ENCODE results near the gene TLN1.

Gene TLN1, protein sequence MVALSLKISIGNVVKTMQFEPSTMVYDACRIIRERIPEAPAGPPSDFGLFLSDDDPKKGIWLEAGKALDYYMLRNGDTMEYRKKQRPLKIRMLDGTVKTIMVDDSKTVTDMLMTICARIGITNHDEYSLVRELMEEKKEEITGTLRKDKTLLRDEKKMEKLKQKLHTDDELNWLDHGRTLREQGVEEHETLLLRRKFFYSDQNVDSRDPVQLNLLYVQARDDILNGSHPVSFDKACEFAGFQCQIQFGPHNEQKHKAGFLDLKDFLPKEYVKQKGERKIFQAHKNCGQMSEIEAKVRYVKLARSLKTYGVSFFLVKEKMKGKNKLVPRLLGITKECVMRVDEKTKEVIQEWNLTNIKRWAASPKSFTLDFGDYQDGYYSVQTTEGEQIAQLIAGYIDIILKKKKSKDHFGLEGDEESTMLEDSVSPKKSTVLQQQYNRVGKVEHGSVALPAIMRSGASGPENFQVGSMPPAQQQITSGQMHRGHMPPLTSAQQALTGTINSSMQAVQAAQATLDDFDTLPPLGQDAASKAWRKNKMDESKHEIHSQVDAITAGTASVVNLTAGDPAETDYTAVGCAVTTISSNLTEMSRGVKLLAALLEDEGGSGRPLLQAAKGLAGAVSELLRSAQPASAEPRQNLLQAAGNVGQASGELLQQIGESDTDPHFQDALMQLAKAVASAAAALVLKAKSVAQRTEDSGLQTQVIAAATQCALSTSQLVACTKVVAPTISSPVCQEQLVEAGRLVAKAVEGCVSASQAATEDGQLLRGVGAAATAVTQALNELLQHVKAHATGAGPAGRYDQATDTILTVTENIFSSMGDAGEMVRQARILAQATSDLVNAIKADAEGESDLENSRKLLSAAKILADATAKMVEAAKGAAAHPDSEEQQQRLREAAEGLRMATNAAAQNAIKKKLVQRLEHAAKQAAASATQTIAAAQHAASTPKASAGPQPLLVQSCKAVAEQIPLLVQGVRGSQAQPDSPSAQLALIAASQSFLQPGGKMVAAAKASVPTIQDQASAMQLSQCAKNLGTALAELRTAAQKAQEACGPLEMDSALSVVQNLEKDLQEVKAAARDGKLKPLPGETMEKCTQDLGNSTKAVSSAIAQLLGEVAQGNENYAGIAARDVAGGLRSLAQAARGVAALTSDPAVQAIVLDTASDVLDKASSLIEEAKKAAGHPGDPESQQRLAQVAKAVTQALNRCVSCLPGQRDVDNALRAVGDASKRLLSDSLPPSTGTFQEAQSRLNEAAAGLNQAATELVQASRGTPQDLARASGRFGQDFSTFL (N-terminal part only)

DNA sequence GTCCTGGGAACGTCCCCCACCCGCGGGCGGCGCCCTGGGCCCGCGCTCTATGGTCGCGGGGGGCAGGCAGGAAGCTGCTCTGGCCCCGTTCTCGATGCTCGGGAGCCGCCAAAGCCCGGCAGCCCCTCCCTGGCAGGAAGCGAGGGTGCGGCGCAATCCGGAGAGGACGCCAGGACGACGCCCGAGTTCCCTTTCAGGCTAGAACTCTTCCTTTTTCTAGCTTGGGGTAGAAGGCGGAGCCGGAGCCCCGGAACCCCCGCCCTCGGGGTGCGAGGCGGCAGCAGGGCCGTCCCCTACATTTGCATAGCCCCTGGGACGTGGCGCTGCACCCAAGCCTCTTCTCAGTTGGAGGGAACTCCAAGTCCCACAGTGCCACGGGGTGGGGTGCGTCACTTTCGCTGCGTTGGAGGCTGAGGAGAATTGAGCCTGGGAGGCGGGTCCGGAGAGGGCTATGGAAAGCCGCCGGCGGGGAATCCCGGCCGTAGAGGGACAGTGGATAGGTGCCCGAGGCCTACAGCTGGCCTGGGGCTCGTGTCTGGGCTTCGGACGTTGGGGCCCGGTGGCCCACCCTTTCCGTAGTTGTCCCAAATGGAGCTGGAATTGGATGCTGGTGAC is at the start of gene TLN1, which contains the start of gene CREB3:
Gene TLN1, minus strand, starts transcription at position 11 of the 615 bp plus-strand sequence. CDS start 6,501 bp downstream, outside the sequence.
Gene CREB3, plus strand, starts transcription at position 482 of the 615 bp plus-strand sequence. Its CDS starts 107 bp downstream, at position 589.
- DNase-seq (ENCODE audit: low spot score) = peak; percentile 98

DNA sequence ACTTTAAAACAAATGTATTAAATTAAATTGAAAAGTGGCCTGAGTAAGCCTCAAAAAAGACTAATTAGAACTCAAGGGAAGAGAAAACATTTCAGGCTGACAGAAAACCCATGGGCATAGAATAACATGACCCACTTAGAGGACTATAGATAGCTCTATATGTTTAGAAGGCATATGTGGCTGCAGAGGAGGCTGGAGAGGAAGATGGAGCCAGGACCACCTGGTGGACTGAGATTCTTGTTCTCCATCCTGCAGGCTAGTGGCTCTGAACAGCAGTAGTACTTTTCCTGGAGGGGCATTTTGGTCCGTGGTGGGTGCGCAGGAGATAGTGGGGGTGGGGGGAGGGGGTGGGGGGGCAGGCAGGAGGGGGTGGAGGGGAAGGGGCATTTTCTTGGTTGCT is 49.1 kb upstream of the TLN1 start:
- no peak for DNase-seq (ENCODE audit: low spot score)

DNA sequence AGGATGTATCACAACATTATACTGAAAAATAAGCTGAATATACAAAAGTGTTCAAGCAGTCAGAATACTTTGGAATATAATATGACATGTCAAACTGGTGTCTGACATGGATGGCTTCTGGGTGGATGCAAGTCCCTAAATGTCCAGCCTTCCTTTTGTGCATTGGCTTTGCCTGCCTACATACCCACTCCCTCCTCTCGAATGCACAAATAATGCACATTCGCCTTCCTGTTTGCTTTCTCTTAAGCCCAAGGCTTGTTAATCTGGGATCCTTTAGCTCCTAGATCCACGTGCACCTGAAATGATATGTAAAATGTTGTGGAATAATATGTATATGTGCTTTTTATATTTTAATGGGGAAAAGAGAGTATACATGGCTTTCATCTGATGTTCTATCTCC is 46.5 kb upstream of the TLN1 start:
- DNase-seq (ENCODE audit: low spot score) = no peak

DNA sequence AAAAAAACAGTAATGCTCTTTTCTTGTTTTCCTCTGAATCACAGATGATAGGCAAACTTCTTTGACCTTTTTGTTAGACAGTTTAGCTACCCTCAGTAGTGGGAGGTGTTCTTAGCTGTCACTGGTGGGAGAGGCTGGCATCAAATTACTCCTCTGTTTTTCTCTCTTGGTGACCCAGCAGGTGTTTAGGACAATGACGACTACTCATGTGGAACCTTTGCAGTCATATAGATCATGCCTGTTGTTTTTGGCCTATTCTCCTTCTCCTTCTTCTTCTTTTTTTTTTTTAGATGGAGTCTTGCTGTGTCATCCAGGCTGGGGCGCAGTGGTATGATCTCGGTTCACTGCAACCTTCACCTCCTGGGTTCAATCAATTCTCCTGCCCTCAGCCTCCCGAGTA is 44.0 kb upstream of the TLN1 start:
- DNase-seq (ENCODE audit: low spot score) = no peak

DNA sequence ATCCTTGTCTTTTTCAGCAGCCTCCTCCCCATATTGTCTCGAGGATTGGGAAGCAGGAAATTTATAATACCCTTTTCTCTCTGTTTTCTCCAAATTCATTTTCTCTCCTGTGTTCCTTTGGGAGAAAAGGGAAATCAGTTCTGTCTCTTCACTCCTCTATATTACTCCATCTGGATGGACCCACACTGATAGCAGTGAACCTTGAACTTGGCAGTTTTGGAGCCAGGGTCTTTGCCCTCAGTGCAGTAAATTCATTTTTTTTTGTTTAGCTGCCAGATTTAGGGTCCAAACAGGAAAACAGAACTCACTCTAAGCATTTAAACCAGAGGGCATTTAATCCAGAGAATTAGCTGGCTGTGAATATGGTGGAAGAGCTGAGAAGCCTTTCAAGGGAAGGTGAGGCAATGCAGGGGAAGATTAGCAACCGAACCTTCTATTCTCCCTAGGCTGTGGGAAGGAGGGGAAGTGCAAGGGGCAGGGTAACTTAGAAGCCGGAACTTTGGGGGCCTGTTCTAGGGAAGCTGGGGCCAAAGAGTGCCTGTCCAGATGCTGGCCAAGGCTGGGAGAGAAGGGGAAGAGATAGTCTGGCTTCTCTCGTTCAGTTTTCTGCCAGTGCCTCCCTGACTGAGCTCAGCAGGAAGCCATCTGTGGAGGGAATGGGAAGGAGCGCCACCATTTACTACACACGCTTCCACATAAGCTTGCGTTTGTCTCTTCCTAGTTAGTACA is 43.1 kb upstream of the TLN1 start:
- DNase-seq (ENCODE audit: low spot score) = no peak

DNA sequence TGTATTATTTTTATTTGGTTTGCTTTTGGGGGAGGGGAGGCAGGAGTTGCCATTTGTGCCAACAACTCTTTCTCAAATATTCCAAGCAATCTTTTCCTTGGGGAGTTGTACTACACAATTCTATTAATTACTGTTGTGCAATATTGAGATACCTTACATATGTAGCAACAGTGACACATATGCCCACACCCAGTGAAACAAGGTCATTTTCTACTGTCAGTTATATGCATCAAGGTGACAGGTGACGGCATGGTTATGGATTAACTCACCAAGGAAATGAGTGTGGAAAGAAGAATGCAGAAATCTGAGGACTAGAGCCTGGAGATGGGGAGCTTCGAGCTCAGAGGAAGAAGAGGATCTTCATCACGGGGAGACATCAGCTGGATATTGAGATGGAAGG is 39.9 kb upstream of the TLN1 start:
- no peak for DNase-seq (ENCODE audit: low spot score)

DNA sequence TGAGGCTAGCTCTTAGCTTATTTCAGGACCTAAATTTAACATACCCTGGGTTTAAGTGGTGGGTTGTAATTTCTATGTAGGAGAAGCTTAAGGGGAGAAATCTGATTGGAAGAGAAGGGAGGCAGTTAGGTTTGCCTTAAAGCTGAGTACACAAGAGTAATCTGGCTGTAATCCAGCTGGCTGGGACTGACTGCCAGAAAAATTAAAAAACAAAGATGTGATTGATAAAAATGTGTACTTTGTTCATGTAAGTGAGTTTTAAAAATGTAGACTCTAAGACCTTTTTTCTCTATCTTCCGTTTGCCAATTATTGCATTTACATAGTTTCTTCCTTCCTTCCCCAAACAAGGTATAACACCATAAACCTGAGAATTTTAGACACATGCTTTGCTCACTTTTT is 39.5 kb upstream of the TLN1 start:
- no peak for DNase-seq (ENCODE audit: low spot score)

DNA sequence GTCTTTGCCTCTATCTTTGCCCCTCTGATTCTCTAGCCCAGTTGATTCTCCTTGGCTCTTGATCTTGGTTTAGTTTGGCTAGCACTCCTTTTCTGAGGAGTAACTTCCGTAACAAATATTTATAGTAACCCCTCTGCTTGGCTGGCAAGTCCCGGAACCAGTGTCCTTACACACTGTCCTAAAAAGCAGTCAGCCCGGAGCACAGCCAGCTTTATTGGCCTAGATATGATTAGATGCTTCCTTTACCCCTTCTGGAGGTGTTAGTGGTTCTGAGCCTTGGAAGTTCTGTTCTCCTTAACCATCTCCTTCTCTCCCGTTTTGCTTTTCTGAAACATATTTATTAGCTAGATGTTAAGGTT is 39.1 kb upstream of the TLN1 start:
- DNase-seq (ENCODE audit: low spot score) = no peak

DNA sequence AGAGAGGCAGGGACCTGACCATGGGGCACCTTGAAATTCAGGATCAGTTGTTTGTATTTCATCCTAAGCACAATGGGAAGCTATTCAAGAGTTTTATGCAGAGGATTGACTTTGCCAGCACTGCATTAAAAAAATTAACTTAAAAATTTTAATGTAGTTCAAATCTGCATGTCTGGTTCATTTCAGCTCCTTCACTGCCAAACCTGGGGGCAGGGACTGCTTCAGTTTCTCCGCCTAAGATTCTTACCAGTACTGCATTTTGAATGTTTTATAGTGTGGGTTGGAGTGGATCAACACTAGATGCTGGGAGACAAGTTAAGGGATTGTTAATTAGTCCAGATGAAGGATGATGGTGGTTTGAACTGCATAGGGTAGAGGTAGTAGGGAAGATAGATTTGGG is 37.8 kb upstream of the TLN1 start:
- no peak for DNase-seq (ENCODE audit: low spot score)

DNA sequence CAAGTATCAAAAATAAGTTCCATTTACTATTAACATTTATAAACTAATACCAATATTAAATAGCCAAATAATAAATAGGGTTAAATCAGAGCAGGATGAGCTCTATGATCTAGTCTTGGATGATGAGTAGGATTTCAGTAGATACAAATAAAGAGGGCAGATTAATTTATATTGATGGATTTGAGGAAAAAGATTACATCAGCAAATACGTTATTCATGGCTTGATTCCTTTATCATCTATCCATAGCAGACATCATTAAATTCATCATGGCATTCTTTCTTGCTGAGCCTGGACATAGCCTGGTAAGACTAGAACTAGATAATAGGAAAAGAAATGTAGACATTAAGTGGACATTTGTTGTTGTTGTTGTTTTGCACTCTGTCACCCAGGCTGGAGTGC is 35.5 kb upstream of the TLN1 start:
- DNase-seq (ENCODE audit: low spot score) = no peak

DNA sequence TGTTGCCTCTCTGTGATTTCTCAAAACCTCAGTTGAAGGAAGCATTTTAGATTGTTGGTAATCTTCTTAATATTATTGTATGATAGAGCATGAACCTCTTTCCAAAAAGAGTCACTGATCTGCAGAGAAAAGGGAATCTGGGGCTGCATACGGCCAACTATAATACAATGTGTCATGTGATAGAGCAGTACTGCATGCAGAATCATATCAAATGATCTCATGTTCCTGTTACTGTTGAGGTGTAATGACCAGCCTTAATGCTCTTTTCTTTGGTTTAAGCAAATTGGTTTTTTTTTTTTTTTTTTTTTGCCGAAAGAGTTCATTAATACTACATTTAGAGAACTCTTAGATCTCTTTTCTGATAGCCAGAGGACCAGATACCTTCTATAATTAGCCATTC is 35.0 kb upstream of the TLN1 start:
- DNase-seq (ENCODE audit: low spot score) = no peak

DNA sequence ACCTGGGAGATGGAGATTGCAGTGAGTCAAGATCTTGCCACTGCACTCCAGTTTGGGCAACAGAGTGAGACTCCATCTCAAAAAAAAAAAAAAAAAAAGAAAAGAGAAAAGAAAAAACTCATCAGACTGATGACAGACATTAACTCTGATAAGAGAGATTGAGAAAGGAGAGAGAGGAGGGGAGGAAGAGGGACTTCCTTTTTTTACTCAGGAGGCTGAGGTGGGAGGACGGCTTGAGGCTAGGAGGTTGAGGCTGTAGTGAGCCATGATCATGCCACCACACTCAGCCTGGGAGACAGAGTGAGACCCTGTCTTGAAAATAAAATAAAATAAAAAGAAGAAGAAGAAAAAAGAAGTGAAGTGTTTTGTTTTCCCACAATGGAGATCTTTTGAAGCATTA is 31.8 kb upstream of the TLN1 start:
- DNase-seq (ENCODE audit: low spot score) = no peak

DNA sequence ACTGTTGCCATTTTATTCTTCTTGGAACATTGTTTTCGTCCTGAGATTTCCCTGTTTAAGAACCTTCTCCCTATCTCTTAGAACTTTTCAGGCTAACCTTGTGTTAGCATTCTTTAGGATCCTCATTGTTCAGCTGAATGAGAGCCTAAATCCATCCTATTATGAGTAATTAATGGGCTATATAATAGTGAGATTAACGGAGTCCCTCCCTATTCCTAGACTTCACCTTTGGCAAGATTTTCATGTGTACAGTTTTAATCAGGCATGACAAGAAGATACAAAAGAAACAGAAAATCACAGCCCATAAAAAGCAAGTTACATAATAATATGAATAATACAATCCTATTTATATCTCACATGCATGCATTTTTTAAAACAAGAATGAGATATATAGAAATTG is 31.2 kb upstream of the TLN1 start:
- DNase-seq (ENCODE audit: low spot score) = no peak

DNA sequence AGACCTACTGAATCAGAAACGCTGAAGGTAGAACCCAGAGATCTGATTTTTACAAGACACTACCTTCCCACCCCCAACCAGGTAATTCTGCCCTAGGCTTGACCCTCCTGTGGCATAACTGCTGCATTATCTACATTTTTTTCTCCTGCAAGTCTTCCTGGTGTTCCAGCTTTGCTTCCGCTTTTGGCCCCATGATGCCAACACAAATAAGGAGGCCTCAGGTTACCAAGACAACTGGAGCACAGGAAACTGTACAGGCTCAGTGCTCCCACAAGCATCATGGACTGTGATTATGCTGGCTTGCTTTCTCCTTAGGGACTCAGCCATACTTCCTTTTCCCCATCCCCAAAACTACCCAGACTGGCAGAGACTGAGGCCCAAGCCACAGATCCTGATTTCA is 28.7 kb upstream of the TLN1 start:
- no peak for DNase-seq (ENCODE audit: low spot score)

DNA sequence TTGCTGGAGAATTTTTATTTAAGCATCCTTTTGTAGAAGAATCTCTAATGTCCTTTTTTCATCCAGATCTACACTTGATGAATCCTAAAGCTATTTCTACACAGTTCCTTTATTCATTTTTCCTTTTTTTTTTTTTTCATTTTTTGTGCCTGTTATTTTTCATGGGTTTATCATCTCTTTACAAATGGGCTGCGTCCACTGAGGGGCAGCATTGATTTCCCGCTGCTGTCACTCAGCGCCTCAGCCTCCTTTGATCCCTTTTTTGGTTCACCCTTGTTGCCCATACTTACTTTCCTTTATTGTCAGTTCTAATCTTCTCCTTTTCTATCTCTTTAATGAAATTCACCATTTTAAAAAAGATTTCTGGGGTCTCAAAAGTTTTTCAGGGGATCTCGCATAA is 27.8 kb upstream of the TLN1 start:
- DNase-seq (ENCODE audit: low spot score) = no peak

DNA sequence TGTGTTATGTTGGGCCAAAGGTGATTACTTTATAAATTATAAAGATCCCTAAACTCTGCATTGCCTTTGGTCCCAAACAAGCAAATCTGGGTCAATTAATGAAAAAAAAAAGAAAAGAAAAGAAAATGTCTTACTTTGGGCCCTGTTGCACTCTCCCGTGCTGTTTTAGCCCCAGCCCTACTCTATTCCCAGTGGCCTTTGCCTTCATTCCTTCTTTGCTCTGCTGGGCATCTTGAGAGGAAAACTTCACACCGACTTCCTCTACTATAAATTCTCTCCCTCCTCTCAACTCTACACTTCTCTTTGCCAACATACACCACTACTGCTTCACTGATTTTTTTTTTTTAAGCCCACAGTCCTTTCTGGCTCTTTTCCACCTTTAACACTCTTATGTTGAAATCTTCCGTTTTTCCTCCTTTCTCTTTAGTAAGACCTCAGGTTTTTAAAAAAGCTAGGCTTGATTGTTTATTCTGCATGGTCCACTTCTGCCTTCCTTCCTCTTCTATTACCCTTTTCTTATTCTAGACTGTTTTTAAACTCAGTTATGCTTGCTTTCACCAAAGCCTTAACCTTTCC is 26.6 kb upstream of the TLN1 start:
- DNase-seq (ENCODE audit: low spot score) = no peak

DNA sequence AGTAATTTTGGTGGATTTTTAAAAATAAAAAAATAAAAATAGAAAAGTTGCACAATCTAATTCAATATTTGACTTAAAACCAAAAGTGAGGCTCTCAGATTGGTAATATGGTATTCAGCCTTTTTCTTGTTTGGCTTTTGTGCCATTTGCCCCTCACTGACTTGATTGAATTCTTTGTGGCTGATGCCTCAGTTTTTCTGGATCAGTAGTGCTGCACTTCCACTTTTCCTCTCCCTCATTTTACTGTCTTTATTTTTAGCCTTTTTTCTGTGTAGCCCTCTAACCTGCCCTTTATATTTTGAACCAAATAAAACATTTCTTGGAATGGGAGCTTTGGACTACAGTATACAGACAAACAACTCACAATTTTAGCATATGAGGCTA is 25.9 kb upstream of the TLN1 start:
- DNase-seq (ENCODE audit: low spot score) = no peak

DNA sequence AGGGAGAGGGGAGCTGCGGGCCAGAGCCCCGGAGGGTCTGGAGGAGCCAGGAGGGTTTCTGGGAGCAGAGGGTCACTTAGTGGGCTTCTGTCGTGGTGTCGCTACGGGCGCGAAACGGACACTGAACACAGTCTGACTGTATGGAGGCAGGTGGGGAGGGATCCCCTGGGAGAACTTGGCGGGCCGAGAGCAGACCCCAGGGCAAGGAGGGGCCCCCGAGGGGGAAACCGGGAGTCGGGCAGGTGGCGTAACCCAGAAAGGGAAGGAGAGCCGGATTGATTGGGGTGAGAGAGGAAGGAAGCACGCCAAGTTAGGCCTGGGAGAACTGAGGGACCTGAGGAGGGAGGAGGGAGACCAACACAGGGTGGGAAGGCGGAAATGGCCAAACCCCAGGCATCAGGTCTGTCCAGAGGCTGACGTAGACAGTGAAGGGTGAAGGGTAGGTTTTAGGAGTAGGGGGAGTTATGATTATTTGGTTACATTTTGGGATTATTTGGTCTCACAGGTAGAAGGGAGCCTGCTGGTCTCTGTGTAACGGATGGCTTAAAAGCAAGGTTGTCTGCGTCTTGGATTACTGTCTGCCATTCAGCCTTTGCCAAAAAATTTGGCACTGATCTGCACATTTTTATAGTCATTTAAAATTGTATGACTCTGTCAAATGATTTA is 25.4 kb upstream of the TLN1 start:
- no peak for DNase-seq (ENCODE audit: low spot score)

DNA sequence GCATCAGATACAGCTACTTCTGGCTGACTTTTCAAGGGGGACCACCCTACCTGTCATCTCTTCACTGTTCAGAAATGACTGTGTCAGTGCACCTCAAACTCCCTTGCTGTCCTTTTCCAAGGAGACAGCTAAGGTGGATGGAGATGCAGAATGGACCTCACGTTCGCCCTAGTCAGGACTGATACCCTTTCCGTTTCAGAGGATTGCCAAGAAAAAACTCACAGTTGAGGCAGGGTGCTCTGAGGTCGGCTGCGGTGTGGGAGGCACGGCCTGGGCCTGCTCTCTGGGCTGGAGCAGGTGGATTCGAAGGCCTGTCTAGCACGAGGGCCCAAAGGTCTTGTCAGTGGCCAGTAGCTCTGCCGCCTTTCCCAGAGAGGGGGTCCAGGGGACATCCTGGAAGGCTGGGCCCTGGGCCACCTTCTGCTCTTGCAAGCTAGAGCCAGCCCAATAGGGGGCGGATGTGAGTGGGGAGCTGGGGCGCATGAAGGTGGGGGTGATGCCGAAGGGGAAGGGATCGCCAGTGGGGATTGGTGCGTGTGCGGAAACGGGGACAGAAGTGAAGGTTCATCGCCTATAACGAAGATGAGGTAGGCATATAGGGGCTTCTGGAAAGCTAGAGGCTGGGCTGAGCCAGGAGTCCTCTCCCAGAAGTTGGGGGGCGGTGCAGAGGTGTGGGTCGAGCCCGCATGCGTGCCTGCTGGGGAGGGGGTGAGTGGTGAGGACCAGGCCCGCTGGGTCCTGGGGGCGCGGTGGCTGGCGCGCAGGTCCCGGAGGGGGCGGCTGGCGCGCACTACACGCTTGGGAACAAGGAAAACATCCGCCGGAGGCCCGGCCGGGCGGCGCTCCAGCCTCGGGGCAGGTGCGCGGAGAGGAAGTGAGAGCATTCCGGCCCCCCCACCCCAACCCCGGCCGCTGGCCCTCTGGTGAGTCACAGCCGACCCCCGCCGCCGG is 24.6 kb upstream of the TLN1 start:
- DNase-seq (ENCODE audit: low spot score) = peak; percentile 76

All from CD4-positive, alpha-beta T cell treated with Interleukin-6 at 100 ng/mL for 8 hours (primary cell).